HG02938 (cell line): ENCODE measurements around the gene OSBPL3.

Experiments
- ATAC-seq: cut with Tn5 transposase; IDR thresholded peaks from one replicate; pipeline ENCODE4 v1.9.1; 2021; ENCODE audit warnings: mild to moderate bottlenecking, moderate library complexity; ENCODE audit not compliant: unreplicated experiment

OSBPL3 gene

GRCh38 chr7:24980534-24981170 is 674 bp upstream of the OSBPL3 start:
- ATAC-seq: peak; percentile 26

GRCh38 chr7:24979470-24979862 is 512 bp downstream of the OSBPL3 start:
- peak; percentile 39 for ATAC-seq

GRCh38 chr7:24978843-24979469 is 1.0 kb downstream of the OSBPL3 start:
- ATAC-seq: no peak

- no peak for ATAC-seq
Observed at GRCh38 chr7:24975644-24976260, 4.2 kb downstream of the OSBPL3 start.

- no peak for ATAC-seq
Observed at GRCh38 chr7:24975172-24975571, 4.8 kb downstream of the OSBPL3 start.

- ATAC-seq: no peak
Observed at GRCh38 chr7:24974026-24974832, 5.7 kb downstream of the OSBPL3 start.

- ATAC-seq: no peak
Observed at GRCh38 chr7:24972991-24973390, 7.0 kb downstream of the OSBPL3 start.

- no peak for ATAC-seq
Observed at GRCh38 chr7:24972166-24972477, 7.9 kb downstream of the OSBPL3 start.

GRCh38 chr7:24971333-24972165 is 8.4 kb downstream of the OSBPL3 start:
- no peak for ATAC-seq

- ATAC-seq: no peak
Observed at GRCh38 chr7:24970676-24971075, 9.3 kb downstream of the OSBPL3 start.

- no peak for ATAC-seq
Observed at GRCh38 chr7:24968165-24968564, 11.8 kb downstream of the OSBPL3 start.

- ATAC-seq: no peak
Observed at GRCh38 chr7:24967696-24968095, 12.3 kb downstream of the OSBPL3 start.

GRCh38 chr7:24966802-24967201 is 13.2 kb downstream of the OSBPL3 start:
- ATAC-seq: no peak

- peak; percentile 89 for ATAC-seq
Observed at GRCh38 chr7:24965831-24966708, 13.9 kb downstream of the OSBPL3 start.

GRCh38 chr7:24964191-24964590 is 15.8 kb downstream of the OSBPL3 start:
- no peak for ATAC-seq

GRCh38 chr7:24963218-24963617 is 16.8 kb downstream of the OSBPL3 start:
- no peak for ATAC-seq

GRCh38 chr7:24962418-24962962 is 17.5 kb downstream of the OSBPL3 start:
- ATAC-seq: no peak

- ATAC-seq: no peak
Observed at GRCh38 chr7:24959735-24960485, 20.1 kb downstream of the OSBPL3 start.

GRCh38 chr7:24958399-24958798 is 21.6 kb downstream of the OSBPL3 start:
- no peak for ATAC-seq
